Measurements from ENCODE around the gene SLC12A7.

SLC12A7 gene

GRCh38 chr5:1111241-1111726 is 579 bp downstream of the SLC12A7 start:
- TF ChIP-seq CTCF (IDR thresholded peaks at IDR 0.05; ENCODE audit: low read depth, low read length) = no peak
- H3K4me3 ChIP-seq (ENCODE audit: low read depth, low read length) = peak overlapping the region; percentile 58

GRCh38 chr5:1110307-1111240 is 1.3 kb downstream of the SLC12A7 start:
- no peak for TF ChIP-seq CTCF (IDR thresholded peaks at IDR 0.05; ENCODE audit: low read depth, low read length)
- peak overlapping the region; percentile 58 for H3K4me3 ChIP-seq (ENCODE audit: low read depth, low read length)

DNA sequence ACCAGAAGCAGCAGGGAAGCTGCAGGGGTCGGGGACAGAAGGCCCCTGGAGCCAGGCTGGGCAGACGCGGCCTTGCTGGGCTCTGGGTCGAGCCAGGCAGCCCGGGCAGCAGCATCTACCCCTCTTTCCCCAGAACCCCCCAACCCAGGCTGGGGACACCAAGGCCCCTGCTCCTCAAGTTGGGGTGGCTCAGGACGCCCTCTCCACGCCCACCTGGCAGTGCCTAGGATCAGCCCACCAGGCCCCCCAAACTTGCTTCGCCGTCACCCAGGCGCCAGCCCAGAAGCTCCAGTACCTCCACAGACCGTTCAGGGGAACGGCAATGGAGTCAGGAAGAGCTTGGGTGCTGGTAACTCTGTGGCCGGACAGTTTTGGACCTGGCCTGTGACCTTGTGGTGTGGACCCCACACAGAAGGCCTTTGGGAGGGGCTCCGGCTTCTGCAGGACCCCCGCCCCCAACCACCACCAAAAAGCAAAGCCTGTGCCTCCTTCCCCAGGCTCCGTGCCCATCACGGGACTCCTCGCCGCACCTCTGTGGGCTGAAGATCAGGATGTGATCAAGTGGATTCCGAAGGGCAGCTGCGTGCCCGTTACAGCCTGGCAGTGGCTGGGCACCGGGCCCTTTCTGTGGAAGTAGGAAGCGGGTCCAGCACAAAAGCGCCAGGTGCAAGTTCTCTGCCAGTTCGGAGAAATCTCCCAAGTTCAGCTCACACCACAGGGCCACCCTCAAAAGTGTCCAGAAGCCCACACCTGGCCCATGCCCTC is 2.1 kb downstream of the SLC12A7 start:
- no peak for TF ChIP-seq CTCF (IDR thresholded peaks at IDR 0.05; ENCODE audit: low read depth, low read length)
- H3K4me3 ChIP-seq (ENCODE audit: low read depth, low read length) = no peak overlapping the region

GRCh38 chr5:1108865-1109174 is 3.0 kb downstream of the SLC12A7 start:
- H3K4me3 ChIP-seq (ENCODE audit: low read depth, low read length) = no peak overlapping the region
- no peak for TF ChIP-seq CTCF (IDR thresholded peaks at IDR 0.05; ENCODE audit: low read depth, low read length)

DNA sequence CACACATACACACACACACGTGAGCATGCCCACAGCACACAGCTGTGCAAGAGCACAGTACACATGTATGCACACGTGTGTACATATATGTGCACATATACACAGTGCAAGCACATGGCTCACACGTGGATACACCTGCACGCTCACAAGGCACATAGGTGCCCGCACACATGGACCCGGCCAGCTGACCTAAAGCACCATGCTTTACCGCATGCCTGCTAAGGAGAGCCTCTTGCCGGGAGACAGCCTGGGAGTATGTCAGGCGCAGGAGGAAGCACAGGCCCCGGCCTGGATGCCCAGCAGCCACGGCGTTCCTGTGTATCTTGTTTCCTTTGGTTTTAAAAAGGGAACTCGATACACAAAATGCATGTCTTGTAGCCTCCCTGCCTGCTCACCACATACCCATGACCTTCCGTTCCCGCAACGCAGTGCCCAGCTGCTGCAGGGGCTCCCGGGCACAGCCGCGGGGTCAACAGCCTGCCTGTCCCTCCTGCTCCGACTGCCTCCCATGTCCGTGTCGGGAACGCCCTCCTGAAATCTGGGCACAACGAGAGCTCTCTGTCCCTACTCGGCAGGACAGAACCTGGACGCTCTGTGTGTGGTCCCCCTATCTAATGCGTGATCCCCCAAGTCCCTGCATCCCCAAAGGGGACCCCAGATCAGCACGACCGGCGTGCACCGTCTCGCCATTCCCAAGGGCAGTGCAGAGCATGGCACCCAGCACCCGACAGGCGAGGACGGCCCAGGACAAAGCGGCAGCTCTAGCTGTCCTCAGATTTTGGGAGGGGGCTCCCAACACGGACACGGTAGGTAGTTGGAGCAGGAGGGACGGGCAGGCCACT is 3.6 kb downstream of the SLC12A7 start:
- TF ChIP-seq CTCF (IDR thresholded peaks at IDR 0.05; ENCODE audit: low read depth, low read length) = no peak

DNA sequence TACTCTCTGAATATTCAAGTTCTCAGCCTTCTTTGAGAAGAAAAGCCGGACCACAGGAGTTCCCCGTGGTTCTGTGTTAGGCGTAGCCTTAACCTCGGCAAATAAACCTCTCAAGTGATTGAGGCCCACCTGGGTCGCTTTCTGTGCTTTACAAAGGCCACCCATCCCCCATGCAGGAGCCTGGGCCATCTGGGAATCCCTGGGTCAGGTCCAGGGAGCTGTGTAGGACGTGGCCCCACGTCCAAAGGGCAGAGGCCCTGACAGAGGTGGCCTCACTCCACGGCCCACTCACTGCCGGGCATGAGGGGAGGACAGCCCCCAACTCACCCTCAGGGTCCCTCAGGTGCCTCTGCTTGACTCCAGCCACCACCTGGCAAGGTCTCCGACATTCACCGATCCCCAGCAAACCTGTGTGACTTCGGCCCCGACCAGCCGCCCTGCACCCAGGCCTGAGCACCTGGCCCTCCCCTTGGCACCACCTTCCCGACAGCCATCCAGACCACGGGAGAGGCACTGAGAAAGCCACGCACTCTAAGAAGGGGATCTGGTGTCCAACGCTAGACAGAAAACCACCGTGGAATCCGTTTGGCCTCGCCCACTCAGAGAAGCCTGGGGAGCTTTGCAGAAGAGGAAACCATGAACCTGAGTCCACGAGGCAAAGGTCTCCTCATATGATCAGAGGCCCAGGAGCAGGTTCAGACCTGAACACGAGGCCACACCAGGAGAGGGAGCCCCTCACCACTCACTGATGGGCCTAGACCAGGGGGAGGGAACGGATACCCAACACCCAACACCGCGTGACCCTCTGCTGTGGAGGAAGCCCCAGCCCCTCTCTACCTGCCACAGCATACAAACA is 4.5 kb downstream of the SLC12A7 start:
- H3K4me3 ChIP-seq (ENCODE audit: low read depth, low read length) = no peak overlapping the region
- no peak for TF ChIP-seq CTCF (IDR thresholded peaks at IDR 0.05; ENCODE audit: low read depth, low read length)

More for the DNA sequence above, 3.6 kb downstream of the SLC12A7 start:
- no peak overlapping the region for H3K4me3 ChIP-seq (ENCODE audit: low read depth, low read length)
